Measurements from ENCODE around the gene TNS3.

GRCh38 chr7:47579458-47579857 lies 2.5 kb downstream of the TNS3 start:
- TF ChIP-seq CTCF (IDR thresholded peaks at IDR 0.05; ENCODE audit: low read depth, low read length, poor library complexity, severe bottlenecking) = no peak
- TF ChIP-seq EZH2phosphoT487 (IDR thresholded peaks at IDR 0.05; ENCODE audit: borderline replicate concordance, low read length) = no peak

Data from DOHH2 (cell line).